GM21447 (cell line): Measurements from ENCODE around the gene SYDE2.

Experiments used
- ATAC-seq: cut with Tn5 transposase; IDR thresholded peaks from one replicate; pipeline ENCODE4 v1.9.1; 2021; ENCODE audit not compliant: unreplicated experiment

SYDE2 gene

GRCh38 chr1:85125891-85126290, 74.9 kb downstream of the SYDE2 start:
- no peak for ATAC-seq

- no peak for ATAC-seq
Observed at GRCh38 chr1:85124091-85124490, 76.7 kb downstream of the SYDE2 start.

- no peak for ATAC-seq
Observed at GRCh38 chr1:85122169-85122568, 78.6 kb downstream of the SYDE2 start.

GRCh38 chr1:85121744-85122143, 79.1 kb downstream of the SYDE2 start:
- no peak for ATAC-seq

- no peak for ATAC-seq
Observed at GRCh38 chr1:85118751-85119150, 82.1 kb downstream of the SYDE2 start.

- ATAC-seq = no peak
Observed at GRCh38 chr1:85116856-85117255, 84.0 kb downstream of the SYDE2 start.

GRCh38 chr1:85115933-85116332, 84.9 kb downstream of the SYDE2 start:
- ATAC-seq = no peak

- no peak for ATAC-seq
Observed at GRCh38 chr1:85111695-85112094, 89.1 kb downstream of the SYDE2 start.

GRCh38 chr1:85109475-85109874, 91.3 kb downstream of the SYDE2 start:
- ATAC-seq = no peak
